IMR-90 (cell line): ENCODE data around the gene BEX3.

Experiments used
- BHLHE40 ChIP-seq: fragments of 150-350 bp; IDR thresholded peaks from 2 replicates; pipeline ENCODE4 v1.6.1; 2016; ENCODE audit warnings: mild to moderate bottlenecking, low read depth, low read length
- CEBPB ChIP-seq: IDR thresholded peaks from 2 replicates; pipeline ENCODE4 v1.6.1; 2012; ENCODE audit warnings: low read depth, low read length, improper control_type of control experiment
- CTCF ChIP-seq: conservative IDR thresholded peaks from 2 replicates; pipeline ENCODE4 v1.5.1; 2012; ENCODE audit warnings: mild to moderate bottlenecking, low read depth, low read length, improper control_type of control experiment
- POLR2A ChIP-seq: IDR thresholded peaks from 2 replicates; pipeline ENCODE4 v1.6.1; 2012; ENCODE audit warnings: mild to moderate bottlenecking, low read depth, low read length
- USF2 ChIP-seq: fragments of 150-350 bp; IDR thresholded peaks from 2 replicates; pipeline ENCODE4 v1.6.1; 2017; ENCODE audit warnings: mild to moderate bottlenecking, antibody characterized with exemption, low read length, low read depth

GRCh38 chrX:103343105-103343504 lies 33.2 kb upstream of the BEX3 start:
- no peak for TF ChIP-seq POLR2A
- no peak for TF ChIP-seq USF2
- TF ChIP-seq CTCF, result peak; percentile 69
- TF ChIP-seq BHLHE40, result no peak
- TF ChIP-seq CEBPB, result no peak
